Activated CD8-positive, alpha-beta T cell treated with anti-CD3 and anti-CD28 coated beads for 36 hours (primary cell): ENCODE measurements around the gene OCA2. TPM values are rescaled to one million over a fixed set of nuclear protein-coding genes. Genes with fewer than 3 reads are reported as not detected.

ENCODE experiments used
- ATAC-seq: fragments of 200-7000 bp; cut with Tn5 transposase; one replicate; pipeline ENCODE4 v1.10.0; 2021; ENCODE audit warnings: mild to moderate bottlenecking, moderate library complexity
- CTCF ChIA-PET: fragments of 350-600 bp; sonication (Branson Sonifier 250); formaldehyde crosslinking; loops from one replicate; lab custom pipeline; 2021; ENCODE audit warnings: antibody characterized with exemption; lab: Charles Lee
- POLR2A ChIA-PET: fragments of 350-600 bp; sonication (Branson Sonifier 250); formaldehyde crosslinking; loops from one replicate; lab custom pipeline; 2021; ENCODE audit warnings: antibody characterized with exemption; lab: Charles Lee
- DNase-seq: peaks from one replicate; pipeline ENCODE4 v3.0.0-alpha.2; 2020
- H3K27ac Mint-ChIP-seq: one replicate; pipeline ENCODE4 v1.8.0; 2021; ENCODE audit warnings: mild to moderate bottlenecking, mixed read lengths
- H3K27me3 Mint-ChIP-seq: one replicate; pipeline ENCODE4 v1.8.0; 2021; ENCODE audit warnings: mixed read lengths
- H3K36me3 Mint-ChIP-seq: one replicate; pipeline ENCODE4 v1.8.0; 2021; ENCODE audit warnings: low read depth, mixed read lengths
- H3K4me1 Mint-ChIP-seq: one replicate; pipeline ENCODE4 v1.8.0; 2021; ENCODE audit warnings: low read depth, mixed read lengths
- H3K4me3 Mint-ChIP-seq: one replicate; pipeline ENCODE4 v1.8.0; 2021; ENCODE audit warnings: mild to moderate bottlenecking, moderate library complexity, mixed read lengths
- H3K9me3 Mint-ChIP-seq: one replicate; pipeline ENCODE4 v1.8.0; 2021; ENCODE audit warnings: mixed read lengths
- CTCF ChIP-seq: fragments of 200-600 bp; IDR thresholded peaks from one replicate; pipeline ENCODE4 v1.8.0; 2022; ENCODE audit warnings: antibody characterized with exemption, mild to moderate bottlenecking
- intact Hi-C: fragments of 100-400 bp; cut with micrococcal nuclease; formaldehyde crosslinking; loops from one replicate; pipeline ENCODE4 v1.10.0; 2022
- total RNA-seq, 2 experiments: library from RNA; stranded (reverse); gene quantifications; one replicate each; pipeline ENCODE4 v1.2.3, GENCODE V29; 2021

OCA2 gene
- total RNA-seq, 2 experiments from 2014 or later = not detected

GRCh38 chr15:27871078-27871901 is 227.8 kb downstream of the OCA2 start:
- H3K36me3 Mint-ChIP-seq = no peaks in the 10 kb centered on the region
- no peak overlapping the region for H3K27ac Mint-ChIP-seq
- H3K4me1 Mint-ChIP-seq = no peaks in the 10 kb centered on the region
- ATAC-seq (no peak), DNase-seq (no peak)
- no peak for TF ChIP-seq CTCF
- no peak overlapping the region for H3K4me3 Mint-ChIP-seq
- intact Hi-C loops = no loop called here
- no peaks in the 10 kb centered on the region for H3K27me3 Mint-ChIP-seq
- ChIA-PET CTCF (no interaction called here), POLR2A (no interaction called here)
- no peaks in the 10 kb centered on the region for H3K9me3 Mint-ChIP-seq

GRCh38 chr15:27870320-27870719 is 228.8 kb downstream of the OCA2 start:
- intact Hi-C loops = no loop called here
- CTCF ChIA-PET = no interaction called here
- Mint-ChIP-seq H3K27ac (no peak overlapping the region), H3K4me1 (no peaks in the 10 kb centered on the region), H3K4me3 (no peak overlapping the region), H3K36me3 (no peaks in the 10 kb centered on the region), H3K9me3 (no peaks in the 10 kb centered on the region), H3K27me3 (no peaks in the 10 kb centered on the region)
- no peak for ATAC-seq
- no peak for TF ChIP-seq CTCF
- POLR2A ChIA-PET = no interaction called here
- no peak for DNase-seq

GRCh38 chr15:27869697-27870281 is 229.3 kb downstream of the OCA2 start:
- Mint-ChIP-seq H3K36me3 (no peaks in the 10 kb centered on the region), H3K27me3 (no peaks in the 10 kb centered on the region), H3K4me1 (no peaks in the 10 kb centered on the region), H3K27ac (no peak overlapping the region), H3K9me3 (no peaks in the 10 kb centered on the region), H3K4me3 (no peak overlapping the region)
- TF ChIP-seq CTCF = no peak
- ChIA-PET CTCF (no interaction called here), POLR2A (no interaction called here)
- intact Hi-C loops = no loop called here
- ATAC-seq = no peak
- DNase-seq = no peak

- no peak for DNase-seq
- no peaks in the 10 kb centered on the region for H3K9me3 Mint-ChIP-seq
- no peak overlapping the region for H3K4me3 Mint-ChIP-seq
- no peak for ATAC-seq
- intact Hi-C loops = no loop called here
- H3K36me3 Mint-ChIP-seq = no peaks in the 10 kb centered on the region
- ChIA-PET POLR2A (no interaction called here), CTCF (no interaction called here)
- H3K27ac Mint-ChIP-seq = no peak overlapping the region
- H3K4me1 Mint-ChIP-seq = no peaks in the 10 kb centered on the region
- no peaks in the 10 kb centered on the region for H3K27me3 Mint-ChIP-seq
- TF ChIP-seq CTCF = no peak
Measured at GRCh38 chr15:27868828-27869404, 230.2 kb downstream of the OCA2 start.

- Mint-ChIP-seq H3K36me3 (no peaks in the 10 kb centered on the region), H3K27ac (no peak overlapping the region), H3K4me3 (no peak overlapping the region), H3K27me3 (no peaks in the 10 kb centered on the region), H3K4me1 (no peaks in the 10 kb centered on the region), H3K9me3 (peaks cover 2% of the 10 kb centered on the region)
- DNase-seq (no peak), ATAC-seq (no peak)
- CTCF ChIA-PET = no interaction called here
- TF ChIP-seq CTCF = no peak
- POLR2A ChIA-PET = no interaction called here
- intact Hi-C loops = no loop called here
Measured at GRCh38 chr15:27867861-27868260, 231.3 kb downstream of the OCA2 start.
